Neuron (in vitro differentiated cells): Measurements from ENCODE around the gene CELA1.
"Not testable (repeated sequence)": the region's sequence is repeated elsewhere in the genome, so short reads cannot be mapped to it uniquely, and the experiment has no call there.

Experiments
- H2AFZ ChIP-seq: one replicate; pipeline ENCODE4 v1.6.1; 2013; ENCODE audit warnings: low read depth, mild to moderate bottlenecking, inconsistent platforms, low read length, moderate library complexity
- H3K27me3 ChIP-seq: one replicate; pipeline ENCODE4 v1.6.1; 2013; ENCODE audit warnings: low read length; ENCODE audit not compliant: insufficient read depth
- H3K36me3 ChIP-seq: one replicate; pipeline ENCODE4 v1.6.1; 2013; ENCODE audit warnings: low read length; ENCODE audit not compliant: insufficient read depth
- H3K4me1 ChIP-seq: one replicate; pipeline ENCODE4 v1.6.1; 2013; ENCODE audit warnings: low read length; ENCODE audit not compliant: insufficient read depth
- H3K4me3 ChIP-seq: 2 replicates; pipeline ENCODE4 v1.5.1; 2013; ENCODE audit warnings: mild to moderate bottlenecking, low read length, moderate library complexity
- H3K9me3 ChIP-seq: one replicate; pipeline ENCODE4 v1.6.1; 2013; ENCODE audit warnings: low read length

Gene CELA1

GRCh38 chr12:51326698-51327439, 19.6 kb downstream of the CELA1 start:
- Histone ChIP-seq H3K4me1 (peaks cover 5% of the 10 kb centered on the region), H3K4me3 (no peak overlapping the region), H3K27me3 (no peaks in the 10 kb centered on the region), H2AFZ (no peak overlapping the region), H3K36me3 (no peaks in the 10 kb centered on the region), H3K9me3 (no peaks in the 10 kb centered on the region)

- Histone ChIP-seq H3K27me3 (no peaks in the 10 kb centered on the region), H3K4me3 (no peak overlapping the region), H3K9me3 (no peaks in the 10 kb centered on the region)
Observed at GRCh38 chr12:51324953-51325352, 21.5 kb downstream of the CELA1 start.

GRCh38 chr12:51323966-51324895, 22.2 kb downstream of the CELA1 start, which contains the start of gene BIN2:
Gene BIN2, minus strand, starts transcription at chr12:51324174. Its CDS starts 72 bp downstream, at chr12:51324102.
- H3K4me3 ChIP-seq: no peak within 1 kb of the TSS
- H3K4me1 ChIP-seq: peaks cover 17% of the 10 kb centered on the region
- no peaks in the 10 kb centered on the region for H3K36me3 ChIP-seq
- H3K27me3 ChIP-seq: no peaks in the 10 kb centered on the region
- H2AFZ ChIP-seq: no peak within 1 kb of the TSS
- H3K9me3 ChIP-seq: no peaks in the 10 kb centered on the region

More at GRCh38 chr12:51324953-51325352, 21.5 kb downstream of the CELA1 start:
- Histone ChIP-seq H3K4me1 (peaks cover 17% of the 10 kb centered on the region), H3K36me3 (no peaks in the 10 kb centered on the region), H2AFZ (no peak overlapping the region)

- no peaks in the 10 kb centered on the region for H3K27me3 ChIP-seq
- no peaks in the 10 kb centered on the region for H3K9me3 ChIP-seq
- H3K4me1 ChIP-seq: peaks cover 17% of the 10 kb centered on the region
- H2AFZ ChIP-seq: no peak overlapping the region
- H3K36me3 ChIP-seq: no peaks in the 10 kb centered on the region
- H3K4me3 ChIP-seq: no peak overlapping the region
Observed at GRCh38 chr12:51323317-51323960, 23.0 kb downstream of the CELA1 start.

- Histone ChIP-seq H3K27me3 (no peaks in the 10 kb centered on the region), H3K4me1 (peaks cover 17% of the 10 kb centered on the region), H3K36me3 (no peaks in the 10 kb centered on the region), H2AFZ (no peak overlapping the region), H3K4me3 (no peak overlapping the region), H3K9me3 (no peaks in the 10 kb centered on the region)
Observed at GRCh38 chr12:51322452-51322851, 24.0 kb downstream of the CELA1 start.

- Histone ChIP-seq H3K9me3 (no peaks in the 10 kb centered on the region), H3K4me1 (peaks cover 16% of the 10 kb centered on the region), H3K36me3 (no peaks in the 10 kb centered on the region), H2AFZ (no peak overlapping the region), H3K27me3 (no peaks in the 10 kb centered on the region), H3K4me3 (no peak overlapping the region)
Observed at GRCh38 chr12:51321882-51322281, 24.6 kb downstream of the CELA1 start.

GRCh38 chr12:51320695-51321320, 25.7 kb downstream of the CELA1 start:
- peaks cover 12% of the 10 kb centered on the region for H3K4me1 ChIP-seq
- H3K4me3 ChIP-seq: no peak overlapping the region
- H2AFZ ChIP-seq: no peak overlapping the region
- no peaks in the 10 kb centered on the region for H3K9me3 ChIP-seq
- no peaks in the 10 kb centered on the region for H3K36me3 ChIP-seq
- peaks cover 1% of the 10 kb centered on the region for H3K27me3 ChIP-seq

- Histone ChIP-seq H3K9me3 (no peaks in the 10 kb centered on the region), H2AFZ (no peak overlapping the region), H3K27me3 (peaks cover 3% of the 10 kb centered on the region), H3K4me1 (peaks cover 12% of the 10 kb centered on the region), H3K4me3 (no peak overlapping the region), H3K36me3 (no peaks in the 10 kb centered on the region)
Observed at GRCh38 chr12:51320311-51320694, 26.2 kb downstream of the CELA1 start.

GRCh38 chr12:51318846-51319599, 27.5 kb downstream of the CELA1 start:
- no peaks in the 10 kb centered on the region for H3K9me3 ChIP-seq
- H3K4me1 ChIP-seq: peaks cover 12% of the 10 kb centered on the region
- H3K27me3 ChIP-seq: peaks cover 3% of the 10 kb centered on the region
- H3K4me3 ChIP-seq: no peak overlapping the region
- H2AFZ ChIP-seq: no peak overlapping the region
- no peaks in the 10 kb centered on the region for H3K36me3 ChIP-seq

GRCh38 chr12:51318057-51318806, 28.2 kb downstream of the CELA1 start:
- not testable (repeated sequence) for H2AFZ ChIP-seq, H3K4me3 ChIP-seq, H3K27me3 ChIP-seq, H3K9me3 ChIP-seq, H3K36me3 ChIP-seq
- peaks cover 12% of the 10 kb centered on the region for H3K4me1 ChIP-seq

GRCh38 chr12:51311389-51311788, 35.1 kb downstream of the CELA1 start:
- no peaks in the 10 kb centered on the region for H3K36me3 ChIP-seq
- no peaks in the 10 kb centered on the region for H3K9me3 ChIP-seq
- no peaks in the 10 kb centered on the region for H3K4me1 ChIP-seq
- no peak overlapping the region for H2AFZ ChIP-seq
- H3K4me3 ChIP-seq: no peak overlapping the region
- H3K27me3 ChIP-seq: peaks cover 3% of the 10 kb centered on the region
